Measurements from ENCODE around the gene ADAMTS14. TPM values are rescaled to one million over a fixed set of nuclear protein-coding genes. Genes with fewer than 3 reads are reported as not detected.

ADAMTS14 gene
- total RNA-seq, 1 experiment from 2014 or later: 2.1 TPM

DNA sequence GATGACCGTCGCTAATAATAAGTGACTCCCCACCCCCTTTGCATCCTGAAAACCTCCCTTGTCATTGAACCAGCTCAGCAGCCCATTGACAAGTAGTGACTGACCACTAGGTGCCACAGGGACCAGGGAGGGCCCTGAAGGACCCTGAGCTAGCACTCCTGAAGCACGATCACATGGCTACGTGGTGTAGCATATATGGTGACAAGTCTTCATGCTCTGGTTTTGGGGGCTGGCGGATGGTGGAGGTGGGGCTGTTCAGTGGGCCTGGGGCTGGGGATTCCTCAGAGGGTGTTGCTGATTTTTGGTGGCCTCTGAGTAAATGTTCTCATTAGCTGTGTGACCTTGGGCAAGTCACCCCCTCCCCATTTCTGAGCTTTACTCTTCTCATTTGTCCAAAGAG, 4.7 kb downstream of the ADAMTS14 start:
- POLR2A ChIA-PET: no interaction called here
- no peak for DNase-seq (ENCODE audit: low spot score)
- no peak overlapping the region for H3K4me3 Mint-ChIP-seq
- no peak overlapping the region for H3K27ac Mint-ChIP-seq
- CTCF ChIA-PET: no interaction called here
- H3K9me3 Mint-ChIP-seq: no peaks in the 10 kb centered on the region
- H3K27me3 Mint-ChIP-seq (ENCODE audit: low read depth): peaks cover 11% of the 10 kb centered on the region
- no peak for ATAC-seq
- TF ChIP-seq FOXP1 (CRISPR knock-in tag; IDR thresholded peaks at IDR 0.05; ENCODE audit: borderline replicate concordance): no peak
- TF ChIP-seq NR3C1 (CRISPR knock-in tag; conservative IDR thresholded peaks at IDR 0.05; ENCODE audit: low read depth): no peak
- TF ChIP-seq, protein P1, sequence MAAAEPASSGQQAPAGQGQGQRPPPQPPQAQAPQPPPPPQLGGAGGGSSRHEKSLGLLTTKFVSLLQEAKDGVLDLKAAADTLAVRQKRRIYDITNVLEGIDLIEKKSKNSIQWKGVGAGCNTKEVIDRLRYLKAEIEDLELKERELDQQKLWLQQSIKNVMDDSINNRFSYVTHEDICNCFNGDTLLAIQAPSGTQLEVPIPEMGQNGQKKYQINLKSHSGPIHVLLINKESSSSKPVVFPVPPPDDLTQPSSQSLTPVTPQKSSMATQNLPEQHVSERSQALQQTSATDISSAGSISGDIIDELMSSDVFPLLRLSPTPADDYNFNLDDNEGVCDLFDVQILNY (CRISPR knock-in tag; IDR thresholded peaks at IDR 0.05): no peak
- TF ChIP-seq SOX15 (CRISPR knock-in tag; IDR thresholded peaks at IDR 0.05): no peak
- TF ChIP-seq ZNF263 (CRISPR knock-in tag; IDR thresholded peaks at IDR 0.05; ENCODE audit: low read depth): no peak
- TF ChIP-seq, protein P2, sequence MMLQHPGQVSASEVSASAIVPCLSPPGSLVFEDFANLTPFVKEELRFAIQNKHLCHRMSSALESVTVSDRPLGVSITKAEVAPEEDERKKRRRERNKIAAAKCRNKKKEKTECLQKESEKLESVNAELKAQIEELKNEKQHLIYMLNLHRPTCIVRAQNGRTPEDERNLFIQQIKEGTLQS (CRISPR knock-in tag; conservative IDR thresholded peaks at IDR 0.05): no peak
- TF ChIP-seq TEAD4 (CRISPR knock-in tag; IDR thresholded peaks at IDR 0.05): no peak
- no peak for TF ChIP-seq ZNF396 (CRISPR knock-in tag; IDR thresholded peaks at IDR 0.05; ENCODE audit: borderline replicate concordance)
- TF ChIP-seq ZBTB21 (CRISPR knock-in tag; IDR thresholded peaks at IDR 0.05; ENCODE audit: borderline replicate concordance): no peak
- no peak for TF ChIP-seq CREB1 (CRISPR knock-in tag; IDR thresholded peaks at IDR 0.05)
- no peak for TF ChIP-seq NFATC4 (CRISPR knock-in tag; IDR thresholded peaks at IDR 0.05)
- no peak for TF ChIP-seq CBFB (CRISPR knock-in tag; IDR thresholded peaks at IDR 0.05; ENCODE audit: low read depth)
- no peak for TF ChIP-seq SMAD4 (CRISPR knock-in tag; IDR thresholded peaks at IDR 0.05)
- TF ChIP-seq, protein P3, sequence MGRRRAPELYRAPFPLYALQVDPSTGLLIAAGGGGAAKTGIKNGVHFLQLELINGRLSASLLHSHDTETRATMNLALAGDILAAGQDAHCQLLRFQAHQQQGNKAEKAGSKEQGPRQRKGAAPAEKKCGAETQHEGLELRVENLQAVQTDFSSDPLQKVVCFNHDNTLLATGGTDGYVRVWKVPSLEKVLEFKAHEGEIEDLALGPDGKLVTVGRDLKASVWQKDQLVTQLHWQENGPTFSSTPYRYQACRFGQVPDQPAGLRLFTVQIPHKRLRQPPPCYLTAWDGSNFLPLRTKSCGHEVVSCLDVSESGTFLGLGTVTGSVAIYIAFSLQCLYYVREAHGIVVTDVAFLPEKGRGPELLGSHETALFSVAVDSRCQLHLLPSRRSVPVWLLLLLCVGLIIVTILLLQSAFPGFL (CRISPR knock-in tag; IDR thresholded peaks at IDR 0.05; ENCODE audit: borderline replicate concordance): no peak
- TF ChIP-seq, protein P4, sequence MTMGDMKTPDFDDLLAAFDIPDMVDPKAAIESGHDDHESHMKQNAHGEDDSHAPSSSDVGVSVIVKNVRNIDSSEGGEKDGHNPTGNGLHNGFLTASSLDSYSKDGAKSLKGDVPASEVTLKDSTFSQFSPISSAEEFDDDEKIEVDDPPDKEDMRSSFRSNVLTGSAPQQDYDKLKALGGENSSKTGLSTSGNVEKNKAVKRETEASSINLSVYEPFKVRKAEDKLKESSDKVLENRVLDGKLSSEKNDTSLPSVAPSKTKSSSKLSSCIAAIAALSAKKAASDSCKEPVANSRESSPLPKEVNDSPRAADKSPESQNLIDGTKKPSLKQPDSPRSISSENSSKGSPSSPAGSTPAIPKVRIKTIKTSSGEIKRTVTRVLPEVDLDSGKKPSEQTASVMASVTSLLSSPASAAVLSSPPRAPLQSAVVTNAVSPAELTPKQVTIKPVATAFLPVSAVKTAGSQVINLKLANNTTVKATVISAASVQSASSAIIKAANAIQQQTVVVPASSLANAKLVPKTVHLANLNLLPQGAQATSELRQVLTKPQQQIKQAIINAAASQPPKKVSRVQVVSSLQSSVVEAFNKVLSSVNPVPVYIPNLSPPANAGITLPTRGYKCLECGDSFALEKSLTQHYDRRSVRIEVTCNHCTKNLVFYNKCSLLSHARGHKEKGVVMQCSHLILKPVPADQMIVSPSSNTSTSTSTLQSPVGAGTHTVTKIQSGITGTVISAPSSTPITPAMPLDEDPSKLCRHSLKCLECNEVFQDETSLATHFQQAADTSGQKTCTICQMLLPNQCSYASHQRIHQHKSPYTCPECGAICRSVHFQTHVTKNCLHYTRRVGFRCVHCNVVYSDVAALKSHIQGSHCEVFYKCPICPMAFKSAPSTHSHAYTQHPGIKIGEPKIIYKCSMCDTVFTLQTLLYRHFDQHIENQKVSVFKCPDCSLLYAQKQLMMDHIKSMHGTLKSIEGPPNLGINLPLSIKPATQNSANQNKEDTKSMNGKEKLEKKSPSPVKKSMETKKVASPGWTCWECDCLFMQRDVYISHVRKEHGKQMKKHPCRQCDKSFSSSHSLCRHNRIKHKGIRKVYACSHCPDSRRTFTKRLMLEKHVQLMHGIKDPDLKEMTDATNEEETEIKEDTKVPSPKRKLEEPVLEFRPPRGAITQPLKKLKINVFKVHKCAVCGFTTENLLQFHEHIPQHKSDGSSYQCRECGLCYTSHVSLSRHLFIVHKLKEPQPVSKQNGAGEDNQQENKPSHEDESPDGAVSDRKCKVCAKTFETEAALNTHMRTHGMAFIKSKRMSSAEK (CRISPR knock-in tag; IDR thresholded peaks at IDR 0.05; ENCODE audit: borderline replicate concordance): no peak
- TF ChIP-seq, protein P5, sequence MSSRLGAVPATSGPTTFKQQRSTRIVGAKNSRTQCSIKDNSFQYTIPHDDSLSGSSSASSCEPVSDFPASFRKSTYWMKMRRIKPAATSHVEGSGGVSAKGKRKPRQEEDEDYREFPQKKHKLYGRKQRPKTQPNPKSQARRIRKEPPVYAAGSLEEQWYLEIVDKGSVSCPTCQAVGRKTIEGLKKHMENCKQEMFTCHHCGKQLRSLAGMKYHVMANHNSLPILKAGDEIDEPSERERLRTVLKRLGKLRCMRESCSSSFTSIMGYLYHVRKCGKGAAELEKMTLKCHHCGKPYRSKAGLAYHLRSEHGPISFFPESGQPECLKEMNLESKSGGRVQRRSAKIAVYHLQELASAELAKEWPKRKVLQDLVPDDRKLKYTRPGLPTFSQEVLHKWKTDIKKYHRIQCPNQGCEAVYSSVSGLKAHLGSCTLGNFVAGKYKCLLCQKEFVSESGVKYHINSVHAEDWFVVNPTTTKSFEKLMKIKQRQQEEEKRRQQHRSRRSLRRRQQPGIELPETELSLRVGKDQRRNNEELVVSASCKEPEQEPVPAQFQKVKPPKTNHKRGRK (CRISPR knock-in tag; IDR thresholded peaks at IDR 0.05; ENCODE audit: borderline replicate concordance): no peak
- TF ChIP-seq ATF1 (CRISPR knock-in tag; IDR thresholded peaks at IDR 0.05): no peak
- H3K36me3 Mint-ChIP-seq: no peaks in the 10 kb centered on the region
- H3K4me1 Mint-ChIP-seq: peaks cover 18% of the 10 kb centered on the region

DNA sequence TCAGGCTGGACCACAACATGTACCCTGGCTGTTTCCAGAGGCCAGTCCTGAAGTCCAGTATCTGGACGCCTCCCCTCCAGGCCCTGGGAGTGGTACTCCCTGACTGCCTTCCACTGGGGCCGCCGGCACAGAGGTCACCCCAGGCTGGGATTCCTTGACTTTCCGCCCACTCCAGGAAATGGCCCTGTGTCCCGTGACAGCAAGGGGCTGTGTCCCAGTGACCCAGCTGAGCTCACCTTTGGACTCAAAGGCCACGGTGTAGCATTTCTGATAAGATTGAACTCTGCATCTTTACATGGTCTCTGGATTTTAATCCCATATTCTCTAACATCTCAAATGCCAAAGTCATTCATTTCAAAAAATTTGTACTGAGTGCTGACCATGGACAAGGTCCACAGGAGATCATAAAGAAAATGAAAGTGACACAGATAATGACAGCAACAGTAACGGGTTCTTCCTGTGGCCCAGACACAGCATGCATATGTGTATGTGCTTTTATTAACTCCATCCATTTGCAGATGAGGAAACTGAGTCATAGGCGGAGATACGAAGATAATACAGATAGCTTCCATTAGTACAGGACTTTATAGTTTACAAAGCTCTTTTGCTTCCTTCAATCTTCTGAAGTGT, 5.4 kb downstream of the ADAMTS14 start:
- Mint-ChIP-seq H3K4me1 (peaks cover 18% of the 10 kb centered on the region), H3K4me3 (no peak overlapping the region), H3K36me3 (no peaks in the 10 kb centered on the region), H3K27me3 (ENCODE audit: low read depth) (peaks cover 10% of the 10 kb centered on the region), H3K27ac (no peak overlapping the region), H3K9me3 (no peaks in the 10 kb centered on the region)
- ATAC-seq (no peak), DNase-seq (ENCODE audit: low spot score) (no peak)
- ChIA-PET POLR2A (no interaction called here), CTCF (no interaction called here)
- TF ChIP-seq ZNF232 (CRISPR knock-in tag; IDR thresholded peaks at IDR 0.05): no peak
- TF ChIP-seq, protein P6, sequence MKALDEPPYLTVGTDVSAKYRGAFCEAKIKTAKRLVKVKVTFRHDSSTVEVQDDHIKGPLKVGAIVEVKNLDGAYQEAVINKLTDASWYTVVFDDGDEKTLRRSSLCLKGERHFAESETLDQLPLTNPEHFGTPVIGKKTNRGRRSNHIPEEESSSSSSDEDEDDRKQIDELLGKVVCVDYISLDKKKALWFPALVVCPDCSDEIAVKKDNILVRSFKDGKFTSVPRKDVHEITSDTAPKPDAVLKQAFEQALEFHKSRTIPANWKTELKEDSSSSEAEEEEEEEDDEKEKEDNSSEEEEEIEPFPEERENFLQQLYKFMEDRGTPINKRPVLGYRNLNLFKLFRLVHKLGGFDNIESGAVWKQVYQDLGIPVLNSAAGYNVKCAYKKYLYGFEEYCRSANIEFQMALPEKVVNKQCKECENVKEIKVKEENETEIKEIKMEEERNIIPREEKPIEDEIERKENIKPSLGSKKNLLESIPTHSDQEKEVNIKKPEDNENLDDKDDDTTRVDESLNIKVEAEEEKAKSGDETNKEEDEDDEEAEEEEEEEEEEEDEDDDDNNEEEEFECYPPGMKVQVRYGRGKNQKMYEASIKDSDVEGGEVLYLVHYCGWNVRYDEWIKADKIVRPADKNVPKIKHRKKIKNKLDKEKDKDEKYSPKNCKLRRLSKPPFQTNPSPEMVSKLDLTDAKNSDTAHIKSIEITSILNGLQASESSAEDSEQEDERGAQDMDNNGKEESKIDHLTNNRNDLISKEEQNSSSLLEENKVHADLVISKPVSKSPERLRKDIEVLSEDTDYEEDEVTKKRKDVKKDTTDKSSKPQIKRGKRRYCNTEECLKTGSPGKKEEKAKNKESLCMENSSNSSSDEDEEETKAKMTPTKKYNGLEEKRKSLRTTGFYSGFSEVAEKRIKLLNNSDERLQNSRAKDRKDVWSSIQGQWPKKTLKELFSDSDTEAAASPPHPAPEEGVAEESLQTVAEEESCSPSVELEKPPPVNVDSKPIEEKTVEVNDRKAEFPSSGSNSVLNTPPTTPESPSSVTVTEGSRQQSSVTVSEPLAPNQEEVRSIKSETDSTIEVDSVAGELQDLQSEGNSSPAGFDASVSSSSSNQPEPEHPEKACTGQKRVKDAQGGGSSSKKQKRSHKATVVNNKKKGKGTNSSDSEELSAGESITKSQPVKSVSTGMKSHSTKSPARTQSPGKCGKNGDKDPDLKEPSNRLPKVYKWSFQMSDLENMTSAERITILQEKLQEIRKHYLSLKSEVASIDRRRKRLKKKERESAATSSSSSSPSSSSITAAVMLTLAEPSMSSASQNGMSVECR (CRISPR knock-in tag; IDR thresholded peaks at IDR 0.05; ENCODE audit: borderline replicate concordance): no peak
- no peak for TF ChIP-seq NR3C1 (CRISPR knock-in tag; conservative IDR thresholded peaks at IDR 0.05; ENCODE audit: low read depth)
- TF ChIP-seq KAT7 (CRISPR knock-in tag; IDR thresholded peaks at IDR 0.05; ENCODE audit: borderline replicate concordance): no peak
- TF ChIP-seq NFE2L1 (CRISPR knock-in tag; IDR thresholded peaks at IDR 0.05): no peak

Measured in WTC11 (cell line).